Smooth muscle cell (in vitro differentiated cells): ENCODE measurements around the gene FREY1. TPM values are rescaled to one million over a fixed set of nuclear protein-coding genes. Genes with fewer than 3 reads are reported as not detected.

ENCODE experiments used
- DNase-seq: peaks from one replicate; lab custom pipeline; 2025; ENCODE audit not compliant: unreplicated experiment; lab: John Stamatoyannopoulos, UW
- H2AFZ ChIP-seq: fragments of 200-600 bp; sonication (generic); 2 replicates; pipeline ENCODE4 v1.6.0; 2016; ENCODE audit warnings: antibody characterized with exemption, low read depth, mild to moderate bottlenecking
- H3F3A ChIP-seq: fragments of 200-600 bp; sonication (generic); 2 replicates; pipeline ENCODE4 v1.6.0; 2017; ENCODE audit warnings: antibody characterized with exemption, low read depth
- H3K27ac ChIP-seq: fragments of 200-600 bp; sonication (generic); 2 replicates; pipeline ENCODE4 v1.5.1; 2016; ENCODE audit warnings: low read depth, mild to moderate bottlenecking
- H3K27me3 ChIP-seq: fragments of 200-600 bp; sonication (generic); 2 replicates; pipeline ENCODE4 v1.6.1; 2016; ENCODE audit warnings: low read depth, mild to moderate bottlenecking
- H3K36me3 ChIP-seq: fragments of 200-600 bp; sonication (generic); 2 replicates; pipeline ENCODE4 v1.5.1; 2016; ENCODE audit warnings: low read depth
- H3K4me1 ChIP-seq: fragments of 200-600 bp; sonication (generic); 2 replicates; pipeline ENCODE4 v1.5.1; 2016; ENCODE audit warnings: low read depth
- H3K4me2 ChIP-seq: fragments of 200-600 bp; sonication (generic); 2 replicates; pipeline ENCODE4 v1.6.0; 2016; ENCODE audit warnings: mild to moderate bottlenecking
- H3K4me3 ChIP-seq: fragments of 200-600 bp; sonication (generic); 2 replicates; pipeline ENCODE4 v1.5.1; 2016; ENCODE audit warnings: mild to moderate bottlenecking
- H3K79me2 ChIP-seq: fragments of 200-600 bp; sonication (generic); 2 replicates; pipeline ENCODE4 v1.6.0; 2016; ENCODE audit warnings: low read depth, mild to moderate bottlenecking
- H3K9ac ChIP-seq: fragments of 200-600 bp; sonication (generic); 2 replicates; pipeline ENCODE4 v1.6.0; 2016; ENCODE audit warnings: low read depth
- H3K9me3 ChIP-seq: fragments of 200-600 bp; sonication (generic); replicated peaks from 2 replicates; pipeline ENCODE4 v1.5.1; 2016; ENCODE audit warnings: low read depth
- H4K20me1 ChIP-seq: fragments of 200-600 bp; sonication (generic); 2 replicates; pipeline ENCODE4 v1.6.0; 2016; ENCODE audit warnings: low read depth
- CTCF ChIP-seq: fragments of 200-600 bp; sonication (generic); IDR thresholded peaks from 2 replicates; pipeline ENCODE4 v1.5.1; 2017; ENCODE audit warnings: borderline replicate concordance, mild to moderate bottlenecking, antibody characterized with exemption; ENCODE audit not compliant: insufficient read depth, poor library complexity, severe bottlenecking
- WGBS: methylation state at CpG from one replicate; pipeline ENCODE4 v1.1.7; 2016; ENCODE audit warnings: low lambda C conversion rate; 5-methylcytosine and 5-hydroxymethylcytosine counted together
- polyA plus RNA-seq: library from polyadenylated mRNA; unstranded; fragments of >200 nt; fragmentation: Nextera tagmentation; extraction: Ambion mirVana; gene quantifications from 2 replicates; pipeline ENCODE4 v1.2.1, GENCODE V29; 2016
- total RNA-seq: library from RNA; depleted of rRNA; stranded (reverse); fragments of >200 nt; gene quantifications from 2 replicates; pipeline ENCODE4 v1.2.3, GENCODE V29; 2014

FREY1 gene
- total and polyA plus RNA-seq, 2 experiments from 2014 or later, result 0.22 to 0.57 TPM

DNA sequence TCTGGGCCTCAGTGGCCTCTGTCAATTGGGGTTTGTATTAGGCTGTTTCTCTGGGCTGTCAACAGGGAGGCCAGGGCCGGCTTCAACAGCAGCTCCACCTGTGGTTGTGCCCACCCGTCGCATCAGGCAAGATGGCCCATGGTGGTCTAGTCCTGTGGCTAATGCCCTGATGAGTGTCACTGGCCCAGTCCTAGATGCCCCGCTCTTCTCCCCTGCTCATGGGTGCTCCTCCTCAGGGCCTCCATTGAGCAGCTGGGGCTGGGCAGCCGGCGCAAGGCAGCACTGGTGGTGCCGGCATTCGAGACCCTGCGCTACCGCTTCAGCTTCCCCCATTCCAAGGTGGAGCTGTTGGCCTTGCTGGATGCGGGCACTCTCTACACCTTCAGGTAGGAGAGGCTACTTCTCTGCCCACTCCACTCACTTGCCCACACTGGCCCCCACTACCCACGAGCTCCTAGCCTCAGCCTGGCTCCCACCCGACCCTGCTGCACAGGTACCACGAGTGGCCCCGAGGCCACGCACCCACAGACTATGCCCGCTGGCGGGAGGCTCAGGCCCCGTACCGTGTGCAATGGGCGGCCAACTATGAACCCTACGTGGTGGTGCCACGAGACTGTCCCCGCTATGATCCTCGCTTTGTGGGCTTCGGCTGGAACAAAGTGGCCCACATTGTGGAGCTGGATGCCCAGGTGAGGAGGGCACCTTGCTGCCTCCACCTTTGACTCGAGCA, 20.8 kb upstream of the FREY1 start:
- WGBS, result 93% methylated on average over 27 of the region's 27 CpGs
- H3K4me2 ChIP-seq, result no peak overlapping the region
- no peaks in the 10 kb centered on the region for H3F3A ChIP-seq
- peaks cover 22% of the 10 kb centered on the region for H3K27me3 ChIP-seq
- TF ChIP-seq CTCF, result no peak
- H4K20me1 ChIP-seq, result no peaks in the 10 kb centered on the region
- H3K4me3 ChIP-seq, result no peak overlapping the region
- no peaks in the 10 kb centered on the region for H3K36me3 ChIP-seq
- no peak overlapping the region for H3K27ac ChIP-seq
- no peaks in the 10 kb centered on the region for H3K79me2 ChIP-seq
- H3K9me3 ChIP-seq, result no peaks in the 10 kb centered on the region
- H3K4me1 ChIP-seq, result no peaks in the 10 kb centered on the region
- H2AFZ ChIP-seq, result no peak overlapping the region
- H3K9ac ChIP-seq, result no peak overlapping the region
- no peak for DNase-seq

GRCh38 chr11:45927332-45927683, 20.2 kb upstream of the FREY1 start:
- 85% methylated on average over 15 of the region's 15 CpGs for WGBS
- no peak overlapping the region for H2AFZ ChIP-seq
- H3K27ac ChIP-seq, result no peak overlapping the region
- no peak overlapping the region for H3K9ac ChIP-seq
- H4K20me1 ChIP-seq, result no peaks in the 10 kb centered on the region
- H3K79me2 ChIP-seq, result no peaks in the 10 kb centered on the region
- no peaks in the 10 kb centered on the region for H3K36me3 ChIP-seq
- no peak for DNase-seq
- no peaks in the 10 kb centered on the region for H3K9me3 ChIP-seq
- H3F3A ChIP-seq, result no peaks in the 10 kb centered on the region
- no peak overlapping the region for H3K4me2 ChIP-seq
- peaks cover under 1% of the 10 kb centered on the region for H3K4me1 ChIP-seq
- peaks cover 28% of the 10 kb centered on the region for H3K27me3 ChIP-seq
- no peak overlapping the region for H3K4me3 ChIP-seq
- no peak for TF ChIP-seq CTCF

DNA sequence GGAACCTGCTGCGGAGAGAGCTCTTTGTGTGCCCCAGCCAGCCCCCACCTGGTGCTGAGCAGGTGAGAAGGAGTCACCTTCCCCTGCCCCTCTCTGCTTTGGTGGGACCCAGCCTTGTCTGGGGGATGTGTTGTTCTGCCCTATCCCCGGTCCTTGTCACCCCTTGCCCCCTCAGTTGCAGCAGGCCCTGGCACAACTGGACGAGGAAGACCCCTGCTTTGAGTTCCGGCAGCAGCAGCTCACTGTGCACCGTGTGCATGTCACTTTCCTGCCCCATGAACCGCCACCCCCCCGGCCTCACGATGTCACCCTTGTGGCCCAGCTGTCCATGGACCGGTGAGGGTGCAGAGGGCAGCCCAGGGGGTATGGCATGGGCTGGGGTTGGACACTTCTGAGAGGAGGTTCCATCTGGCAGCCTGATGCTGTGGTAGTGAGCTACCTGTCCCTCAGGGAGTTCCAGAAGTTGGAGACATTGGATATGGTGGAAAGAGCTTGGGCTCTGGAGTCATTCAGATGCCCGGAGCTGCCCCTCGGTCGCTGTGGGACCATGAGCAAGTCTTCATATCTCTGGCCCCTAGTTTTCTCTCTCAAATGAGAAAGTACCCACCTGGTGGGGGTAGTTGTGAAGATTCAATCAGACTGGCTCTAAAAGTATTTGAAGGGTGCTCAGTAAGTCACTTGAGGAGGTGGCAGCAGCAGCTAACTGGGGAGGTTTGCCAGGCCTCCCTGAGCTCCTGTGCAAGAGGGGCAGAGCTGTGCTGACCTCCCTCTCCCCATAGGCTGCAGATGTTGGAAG, 19.7 kb upstream of the FREY1 start:
- H3K9me3 ChIP-seq, result no peaks in the 10 kb centered on the region
- H3K36me3 ChIP-seq, result no peaks in the 10 kb centered on the region
- no peaks in the 10 kb centered on the region for H3F3A ChIP-seq
- no peak overlapping the region for H2AFZ ChIP-seq
- peaks cover 6% of the 10 kb centered on the region for H3K4me1 ChIP-seq
- no peak overlapping the region for H3K4me2 ChIP-seq
- no peak overlapping the region for H3K4me3 ChIP-seq
- peaks cover 33% of the 10 kb centered on the region for H3K27me3 ChIP-seq
- 91% methylated on average over 12 of the region's 12 CpGs for WGBS
- no peaks in the 10 kb centered on the region for H4K20me1 ChIP-seq
- H3K79me2 ChIP-seq, result no peaks in the 10 kb centered on the region
- no peak for TF ChIP-seq CTCF
- H3K9ac ChIP-seq, result no peak overlapping the region
- no peak overlapping the region for H3K27ac ChIP-seq
- DNase-seq, result no peak
